ENCODE data around the gene AMOTL1.
"Not testable (repeated sequence)": the region's sequence is repeated elsewhere in the genome, so short reads cannot be mapped to it uniquely, and the experiment has no call there.

AMOTL1 gene

DNA sequence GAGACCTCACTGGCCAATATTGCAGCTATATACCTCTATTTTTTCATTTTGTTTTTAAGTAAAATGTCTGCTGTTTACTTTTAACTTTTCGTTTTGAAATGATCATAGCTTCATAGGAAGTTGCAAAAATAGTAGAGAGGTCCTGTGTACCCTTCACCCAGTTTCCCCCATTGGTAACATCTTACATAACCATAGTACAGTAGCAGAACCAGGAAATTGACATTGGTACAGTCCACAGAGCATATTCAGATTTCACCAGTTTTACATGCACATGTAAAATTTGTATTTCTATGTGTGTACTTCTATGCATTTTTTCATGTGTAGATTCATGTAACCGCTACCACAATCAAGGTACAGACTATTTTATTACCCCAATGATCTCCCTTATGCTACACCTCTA, 3.8 kb downstream of the AMOTL1 start:
- DNase-seq = no peak

DNA sequence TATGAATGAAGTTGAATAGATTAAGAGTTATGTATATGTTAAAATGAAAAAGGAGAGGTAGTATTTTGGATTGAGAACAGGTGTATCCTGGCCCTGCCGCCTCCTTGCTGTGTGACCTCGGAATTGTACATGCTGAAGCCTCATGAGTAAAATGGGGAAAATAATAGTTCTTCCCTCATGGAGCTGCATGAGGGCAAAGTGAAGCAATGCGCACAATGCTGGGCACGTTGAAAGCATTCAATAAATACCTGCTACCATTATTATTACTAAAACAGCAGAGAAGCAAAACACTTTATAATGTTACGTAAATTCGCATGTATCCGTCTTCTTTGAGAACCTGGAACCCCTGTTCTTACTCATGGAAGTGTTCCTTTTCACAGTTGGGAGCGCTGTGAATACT, 5.7 kb downstream of the AMOTL1 start:
- DNase-seq = no peak

DNA sequence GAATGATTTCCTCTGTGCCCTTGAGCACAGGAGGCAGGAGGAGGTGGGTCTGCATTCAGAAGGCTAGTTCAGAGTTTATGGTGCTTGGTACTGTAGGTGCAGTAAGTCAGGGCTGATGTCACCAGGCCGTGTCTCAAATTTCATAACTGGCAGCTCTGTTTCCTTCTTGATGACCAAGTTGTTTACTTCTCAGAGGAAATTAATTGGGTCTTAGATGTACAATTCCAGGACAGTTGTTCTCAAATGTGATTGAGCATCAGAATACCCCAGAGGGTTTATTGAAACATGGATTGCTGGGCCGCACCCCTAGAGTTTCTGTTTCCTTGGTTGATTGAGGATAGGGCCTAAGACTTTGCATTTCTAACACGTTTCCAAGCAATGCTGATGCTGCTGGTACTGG, 6.2 kb downstream of the AMOTL1 start:
- DNase-seq = no peak

DNA sequence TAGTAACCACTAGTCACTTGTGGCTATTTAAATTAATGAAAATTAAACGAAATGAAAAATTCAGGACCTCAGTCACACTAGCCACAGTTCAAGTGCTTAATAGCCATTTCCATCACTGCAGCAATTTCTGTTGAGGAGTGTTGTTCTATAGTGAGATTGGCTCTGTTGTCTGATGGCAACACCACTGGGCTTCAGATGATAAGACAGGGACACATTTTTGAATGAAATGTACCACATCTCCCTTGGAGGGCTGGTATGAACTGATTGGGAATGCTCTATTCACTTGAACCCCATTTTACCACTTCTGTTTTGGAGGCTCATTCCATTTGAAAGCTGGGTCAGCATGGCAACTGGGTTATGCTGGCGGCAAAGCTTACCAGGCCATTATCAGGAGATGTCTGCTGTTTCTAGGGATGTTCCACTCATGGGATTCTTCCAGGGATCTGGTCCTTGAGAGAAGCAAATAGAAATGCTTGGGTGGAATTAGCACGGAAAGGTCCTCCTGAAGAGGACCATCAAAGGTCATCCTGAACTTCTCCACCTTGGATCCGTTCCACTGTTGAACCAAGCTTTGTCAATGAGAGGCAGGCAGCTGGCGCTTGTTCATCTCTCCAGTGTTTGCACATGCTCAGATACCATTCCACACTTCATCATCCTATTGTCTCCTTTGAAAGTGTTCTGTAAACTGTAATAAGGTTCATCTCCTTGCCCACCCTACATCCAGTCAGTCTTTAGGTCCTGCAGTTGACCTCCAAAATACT, 7.6 kb downstream of the AMOTL1 start:
- no peak for DNase-seq

DNA sequence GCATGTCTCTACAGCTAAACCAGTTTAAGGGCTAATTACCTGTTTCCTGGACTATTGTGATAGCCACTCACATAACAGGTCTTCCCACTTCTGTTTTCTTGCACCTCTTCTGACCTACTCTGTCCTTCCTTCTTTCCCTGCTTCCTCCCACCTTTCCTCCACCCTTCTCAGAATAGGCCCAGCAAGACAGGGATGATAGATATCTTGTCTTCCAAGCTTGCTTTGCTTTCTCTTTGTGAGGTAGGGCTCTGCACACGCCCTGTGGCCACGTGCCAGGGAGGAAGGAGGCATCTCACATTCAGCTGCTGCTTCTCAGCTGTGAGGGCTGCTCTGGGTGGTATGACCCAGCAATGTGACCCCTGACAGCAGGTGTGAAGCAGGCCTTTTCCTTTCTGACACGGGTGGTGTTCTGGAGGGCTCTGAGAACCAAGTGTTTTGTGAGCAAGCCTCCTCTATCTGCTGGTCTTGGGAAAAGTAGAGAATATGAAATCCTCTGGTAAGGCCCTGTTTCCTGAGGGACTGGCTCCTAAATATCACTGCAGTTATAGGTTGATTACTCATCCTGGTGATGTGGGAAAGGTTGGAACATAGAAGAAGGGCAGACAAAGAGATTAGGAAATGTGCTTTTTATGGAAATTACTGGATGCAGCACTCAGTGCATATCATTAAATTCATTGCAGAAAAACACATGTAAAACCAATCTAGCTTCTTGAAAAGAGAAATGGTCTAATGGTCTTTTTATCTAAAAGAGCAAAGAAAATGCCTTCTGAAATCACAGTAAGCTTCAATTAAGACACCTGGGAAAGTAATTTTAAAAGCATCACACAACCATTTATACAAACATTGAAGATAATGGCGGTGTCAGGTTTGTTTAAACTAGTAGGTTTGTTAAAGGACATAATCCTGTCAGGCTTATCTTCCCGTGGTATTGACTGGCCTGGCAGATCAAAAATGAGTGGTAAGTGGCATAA, 8.5 kb downstream of the AMOTL1 start:
- no peak for DNase-seq

DNA sequence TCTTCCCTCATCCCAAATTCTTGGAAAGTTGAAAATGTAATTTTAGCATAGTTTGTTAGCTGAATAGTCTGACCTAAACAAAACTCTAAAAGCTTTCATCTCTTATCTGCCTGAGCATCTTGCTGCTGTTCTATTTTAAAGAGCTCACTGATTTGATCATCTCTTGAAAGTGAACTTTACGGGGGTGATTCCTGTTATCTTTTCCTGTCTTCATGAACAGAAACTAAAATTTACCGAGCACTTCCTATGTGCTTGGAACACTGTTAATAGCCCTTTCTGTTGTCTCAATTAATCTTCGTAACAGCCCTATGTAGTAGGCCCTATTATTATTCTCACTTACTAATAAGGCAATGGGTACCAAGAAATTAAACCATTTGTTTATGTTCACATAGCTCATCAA, 12.3 kb downstream of the AMOTL1 start:
- no peak for DNase-seq

DNA sequence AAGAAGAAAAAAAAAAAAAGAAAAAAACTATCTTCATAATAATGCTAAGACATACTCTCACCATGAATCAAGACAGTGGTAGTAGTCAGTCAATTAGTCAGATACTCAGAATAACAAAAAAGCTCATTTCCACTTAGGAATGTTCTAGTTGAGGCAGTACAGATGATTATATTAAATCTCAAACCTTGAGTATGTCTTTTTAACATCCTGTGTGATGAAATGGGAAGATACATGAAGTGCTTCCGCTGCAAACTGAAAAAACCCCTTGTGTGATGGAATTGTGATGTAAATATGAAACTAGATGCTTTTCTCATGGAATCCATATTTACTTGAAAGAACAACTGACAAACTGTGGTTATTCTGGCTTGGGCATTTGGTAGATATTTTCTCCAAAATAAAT, 13.7 kb downstream of the AMOTL1 start:
- no peak for DNase-seq

DNA sequence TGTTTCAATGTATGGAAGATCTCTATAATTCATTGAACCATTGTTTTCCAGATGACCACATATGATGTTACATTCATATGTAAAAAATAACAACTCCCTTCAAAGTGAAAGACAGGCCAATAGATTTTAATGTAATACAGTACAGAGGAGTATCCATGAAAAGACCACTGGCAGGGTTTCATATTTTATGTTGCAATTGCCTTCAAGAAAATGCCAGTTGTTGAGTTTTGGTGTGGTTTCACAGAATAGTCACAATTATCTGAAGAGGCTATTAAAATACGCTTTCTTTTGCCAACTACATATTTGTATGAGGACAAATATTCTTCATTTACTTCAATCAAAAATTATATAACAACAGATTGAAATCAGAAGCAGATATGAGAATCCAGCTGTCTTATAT, 14.3 kb downstream of the AMOTL1 start:
- DNase-seq = no peak

DNA sequence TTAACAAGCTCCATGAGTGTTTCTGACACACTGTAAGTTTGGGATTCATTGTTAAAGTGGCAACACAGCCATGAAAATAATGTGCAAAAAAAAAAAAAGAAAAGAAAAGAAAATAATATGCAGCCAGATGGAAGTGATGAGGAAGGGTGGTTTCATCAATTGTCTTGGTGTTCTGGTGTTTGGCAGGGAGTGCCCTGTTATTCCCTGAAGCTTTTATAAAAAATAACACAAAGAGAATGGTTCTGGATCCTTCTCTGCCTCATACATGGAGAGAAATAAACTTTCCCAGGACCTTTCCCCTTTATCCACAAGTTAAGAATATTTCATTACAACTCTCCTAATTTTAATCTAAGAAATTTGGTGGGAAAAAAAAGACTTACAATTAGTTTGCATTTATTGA, 16.7 kb downstream of the AMOTL1 start:
- no peak for DNase-seq

DNA sequence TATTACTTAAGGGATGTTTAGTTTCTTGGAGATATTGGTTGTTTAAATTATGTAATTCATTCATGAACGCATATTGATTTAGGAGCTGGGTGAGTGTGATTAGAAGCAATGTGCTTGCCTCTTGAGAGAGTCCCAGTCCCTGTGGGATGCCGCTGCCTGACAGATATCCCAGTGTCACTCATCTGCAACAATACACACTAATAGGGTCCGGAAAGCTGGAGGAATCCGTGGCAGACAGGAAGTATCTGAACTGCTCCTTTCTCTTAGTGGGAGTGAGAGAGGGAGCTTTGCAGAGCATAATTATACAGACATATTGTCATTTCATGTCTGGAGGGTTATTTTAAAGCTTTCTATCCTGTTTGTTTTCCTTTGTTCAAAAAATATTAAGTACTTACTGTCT, 17.4 kb downstream of the AMOTL1 start:
- DNase-seq = no peak

DNA sequence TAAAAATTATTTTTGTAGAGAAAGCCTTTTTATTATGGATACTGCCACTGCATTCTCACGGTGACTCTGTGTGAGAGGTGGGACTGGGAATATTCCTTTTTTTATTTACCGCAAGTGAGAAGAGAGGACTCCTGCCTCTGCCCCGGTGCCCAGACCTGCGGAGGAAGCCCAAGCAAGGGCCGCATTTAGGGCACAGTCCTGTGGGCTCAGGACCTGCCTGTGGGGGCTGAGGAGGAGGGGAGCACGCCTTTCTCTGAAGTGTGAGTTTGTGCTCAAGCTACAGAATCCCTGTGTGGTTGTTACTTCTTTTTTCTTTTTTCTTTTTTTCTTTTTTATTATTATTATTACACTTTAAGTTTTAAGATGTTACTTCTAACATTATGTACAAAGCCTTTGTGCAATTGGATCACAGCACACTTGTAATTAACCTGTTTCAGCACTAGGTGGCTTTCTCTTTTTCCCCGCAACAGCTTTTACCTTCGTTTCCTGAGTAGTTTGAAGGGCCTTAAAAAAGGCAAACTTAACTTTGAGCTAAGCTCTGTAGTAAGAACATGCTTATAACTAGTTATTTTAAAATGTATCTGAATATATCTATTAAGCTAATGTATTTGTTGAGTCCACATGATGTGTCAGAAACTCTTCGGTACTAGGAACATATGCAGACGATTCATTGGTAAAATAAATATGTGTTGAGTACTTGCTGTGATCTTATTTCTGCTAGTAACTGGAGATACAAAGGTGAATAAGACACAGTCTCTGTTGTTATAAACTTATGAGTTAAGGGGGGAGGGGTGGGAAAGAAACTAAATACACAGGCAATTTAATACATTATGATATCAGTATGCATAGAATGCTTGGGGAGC, 18.3 kb downstream of the AMOTL1 start:
- DNase-seq = peak; percentile 25

DNA sequence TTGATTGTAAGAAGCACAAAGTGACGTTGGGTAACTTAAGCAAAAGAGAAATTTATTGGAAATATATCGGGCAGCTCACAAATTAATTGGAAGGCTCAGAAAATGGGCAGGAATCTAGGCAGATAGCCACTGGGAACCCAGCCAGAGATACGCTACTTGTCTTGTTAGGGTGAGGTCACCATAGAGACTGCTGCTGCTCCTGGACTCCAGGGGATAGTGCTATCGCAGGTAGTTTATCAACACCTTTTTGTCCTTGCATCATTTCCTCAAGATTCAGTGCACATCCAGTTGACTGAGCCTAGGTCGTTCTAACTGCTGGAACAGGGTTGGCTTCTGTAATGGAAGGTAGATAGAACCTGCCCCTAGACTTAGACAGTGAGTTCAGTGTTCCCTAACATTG, 19.6 kb downstream of the AMOTL1 start:
- DNase-seq = no peak

DNA sequence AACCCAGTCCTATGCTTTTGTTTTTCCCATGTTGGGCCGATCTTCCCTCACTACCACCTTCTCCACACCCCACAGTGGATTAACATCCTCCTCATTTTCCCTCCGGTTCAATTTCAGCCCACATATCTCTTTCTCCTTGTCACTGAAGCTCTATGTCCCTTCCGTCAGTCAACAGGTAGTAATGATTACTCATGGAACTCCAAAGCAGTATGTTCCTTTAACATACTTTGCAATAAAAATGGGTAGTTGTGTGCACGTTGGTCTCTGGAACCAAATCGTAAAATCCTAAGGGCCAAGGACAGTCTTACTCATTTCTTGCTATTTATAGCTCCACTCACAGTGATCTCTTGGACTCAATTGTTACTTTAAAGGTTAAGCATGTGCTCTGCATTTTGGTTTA, 20.2 kb downstream of the AMOTL1 start:
- DNase-seq = no peak

DNA sequence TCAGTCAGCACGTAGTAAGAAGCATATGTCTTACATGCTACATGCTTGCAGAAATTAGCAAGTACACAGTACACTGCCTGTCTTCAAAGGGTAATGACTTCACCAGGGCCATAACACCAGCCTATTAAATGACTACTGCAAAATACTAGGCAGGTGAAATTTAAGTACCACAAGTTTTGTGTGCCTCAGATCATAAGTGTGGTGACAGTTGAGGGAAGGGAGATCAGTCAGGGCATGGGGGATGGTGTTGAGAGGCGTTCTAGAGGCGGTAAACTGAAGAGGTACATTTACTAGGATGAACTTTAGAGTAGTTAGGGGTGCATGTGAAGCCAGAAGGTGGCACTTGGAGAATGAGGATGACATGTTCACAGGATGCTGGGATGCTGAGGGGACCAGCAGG, 22.0 kb downstream of the AMOTL1 start:
- no peak for DNase-seq

DNA sequence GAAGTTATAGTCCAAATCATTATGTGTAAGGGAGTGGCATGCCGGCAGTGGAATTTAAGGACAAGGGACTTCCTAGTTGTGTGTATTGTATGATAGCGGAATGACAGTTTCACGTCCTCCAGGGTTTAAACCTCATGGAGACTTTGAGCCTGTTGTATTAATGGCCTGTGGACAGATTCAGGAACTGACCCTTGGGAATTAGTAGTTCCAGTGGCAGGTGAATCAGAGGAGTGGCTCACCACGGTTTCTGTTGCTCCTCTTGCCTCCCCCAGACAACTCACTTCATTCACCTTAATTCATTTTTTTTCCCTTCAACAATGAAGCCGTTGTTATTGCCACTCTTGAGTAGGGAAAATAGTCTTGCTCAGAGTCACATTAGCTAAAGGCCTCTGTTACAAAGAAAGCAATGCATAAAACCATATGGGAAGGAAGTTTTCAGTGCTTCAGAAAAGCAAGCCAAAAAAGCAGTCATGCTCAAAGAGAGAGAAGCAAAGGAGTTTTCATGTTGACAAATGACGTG, 22.6 kb downstream of the AMOTL1 start:
- DNase-seq = no peak

DNA sequence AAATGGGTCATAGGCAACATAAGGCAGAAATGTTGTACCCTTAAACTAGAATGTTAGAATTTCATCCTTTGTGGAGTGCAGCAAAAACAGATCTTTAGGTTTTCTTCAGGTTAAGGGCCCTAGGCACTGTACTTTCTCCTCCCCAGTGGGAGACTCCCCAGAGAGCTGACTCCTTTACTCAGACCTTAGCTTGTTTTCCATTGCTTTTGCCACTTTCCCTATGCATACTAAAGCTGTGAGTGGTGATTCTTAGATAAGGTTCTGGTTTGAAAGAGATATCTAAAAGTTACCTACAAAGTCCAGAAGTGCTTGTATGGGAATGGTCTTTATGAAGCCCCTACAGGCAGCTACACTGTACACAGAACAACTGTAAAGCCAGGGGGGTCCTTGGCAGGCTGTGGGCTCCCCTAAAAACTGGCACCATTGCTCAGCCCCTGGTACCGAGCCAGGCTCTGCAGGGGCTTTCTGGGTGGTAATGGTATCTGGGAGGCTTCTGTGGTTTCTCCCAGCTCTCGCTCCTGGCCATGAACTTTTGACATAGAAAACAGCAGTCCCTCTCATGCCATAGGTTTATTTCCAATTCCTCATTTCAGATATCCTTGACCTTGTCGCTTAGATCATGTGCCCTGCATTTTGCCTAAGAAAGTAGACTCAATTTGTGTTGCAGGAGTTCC, 23.2 kb downstream of the AMOTL1 start:
- no peak for DNase-seq

DNA sequence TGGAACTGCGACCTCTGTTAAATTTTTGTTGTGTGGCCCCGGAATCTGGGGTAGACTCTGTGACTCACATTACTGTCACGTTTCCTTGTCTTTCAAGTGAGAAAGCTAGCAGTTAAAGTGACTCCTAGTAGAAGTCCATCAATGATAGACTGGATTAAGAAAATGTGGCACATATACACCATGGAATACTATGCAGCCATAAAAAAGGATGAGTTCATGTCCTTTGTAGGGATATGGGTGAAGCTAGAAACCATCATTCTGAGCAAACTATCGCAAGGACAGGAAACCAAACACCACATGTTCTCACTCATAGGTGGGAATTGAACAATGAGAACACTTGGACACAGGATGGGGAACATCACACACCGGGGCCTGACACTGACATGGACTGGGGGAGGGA, 23.8 kb downstream of the AMOTL1 start:
- DNase-seq = not testable (repeated sequence)

DNA sequence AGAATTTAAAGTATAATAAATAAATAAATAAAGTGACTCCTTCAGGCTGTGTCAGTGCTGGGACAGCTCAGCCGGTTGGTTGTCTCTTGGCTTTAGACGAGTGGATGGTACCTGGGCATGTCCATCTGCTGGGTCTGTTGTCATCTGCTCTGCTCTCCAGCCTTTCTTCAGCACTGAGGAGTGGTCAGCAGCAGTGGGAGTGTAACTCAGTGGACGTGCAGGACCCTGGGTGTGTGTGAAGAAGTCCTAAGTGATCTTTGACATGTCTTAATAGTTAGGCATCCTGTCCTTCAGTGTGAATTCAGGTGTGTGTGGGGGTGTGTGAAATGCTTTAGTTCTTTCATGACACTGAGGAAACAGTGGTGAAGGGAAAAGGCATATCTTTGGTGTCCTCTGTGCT, 24.3 kb downstream of the AMOTL1 start:
- no peak for DNase-seq

DNA sequence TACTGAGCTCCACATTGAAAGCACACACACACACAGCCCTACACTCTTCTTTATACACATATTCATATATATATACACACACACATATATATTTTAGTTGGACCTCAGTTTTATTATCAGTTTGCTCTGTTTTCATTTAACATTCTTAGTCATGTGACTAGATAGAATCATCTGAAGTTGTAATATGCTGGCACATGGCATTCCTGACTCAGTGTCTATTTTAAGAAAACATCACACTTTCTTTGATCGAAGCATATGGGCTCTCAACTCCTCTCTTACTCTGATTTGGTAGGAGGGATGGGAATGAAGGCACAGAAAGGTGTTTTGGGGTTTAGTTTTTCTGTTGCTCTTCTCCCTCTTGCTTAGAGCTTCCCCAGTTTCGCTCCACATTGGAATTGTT, 24.8 kb downstream of the AMOTL1 start:
- DNase-seq = no peak

DNA sequence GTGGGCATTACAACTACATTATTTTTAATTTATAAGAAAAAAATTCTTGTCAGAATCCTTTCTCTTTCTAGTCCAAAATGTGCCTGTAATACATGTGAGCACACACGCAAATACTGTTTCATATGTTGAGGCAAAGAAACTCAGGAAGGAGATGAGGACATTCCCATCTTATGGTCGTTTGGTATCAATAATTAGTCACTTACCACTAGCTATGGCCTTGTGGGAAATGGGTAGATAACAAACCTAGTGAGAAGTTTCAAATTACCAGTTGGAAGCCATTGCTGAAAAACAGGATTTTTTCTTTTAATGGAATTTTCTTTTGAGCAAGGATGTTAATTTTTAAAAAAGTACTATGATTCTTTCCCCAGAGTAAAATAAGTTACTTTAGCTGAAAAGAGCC, 25.7 kb downstream of the AMOTL1 start:
- no peak for DNase-seq

DNA sequence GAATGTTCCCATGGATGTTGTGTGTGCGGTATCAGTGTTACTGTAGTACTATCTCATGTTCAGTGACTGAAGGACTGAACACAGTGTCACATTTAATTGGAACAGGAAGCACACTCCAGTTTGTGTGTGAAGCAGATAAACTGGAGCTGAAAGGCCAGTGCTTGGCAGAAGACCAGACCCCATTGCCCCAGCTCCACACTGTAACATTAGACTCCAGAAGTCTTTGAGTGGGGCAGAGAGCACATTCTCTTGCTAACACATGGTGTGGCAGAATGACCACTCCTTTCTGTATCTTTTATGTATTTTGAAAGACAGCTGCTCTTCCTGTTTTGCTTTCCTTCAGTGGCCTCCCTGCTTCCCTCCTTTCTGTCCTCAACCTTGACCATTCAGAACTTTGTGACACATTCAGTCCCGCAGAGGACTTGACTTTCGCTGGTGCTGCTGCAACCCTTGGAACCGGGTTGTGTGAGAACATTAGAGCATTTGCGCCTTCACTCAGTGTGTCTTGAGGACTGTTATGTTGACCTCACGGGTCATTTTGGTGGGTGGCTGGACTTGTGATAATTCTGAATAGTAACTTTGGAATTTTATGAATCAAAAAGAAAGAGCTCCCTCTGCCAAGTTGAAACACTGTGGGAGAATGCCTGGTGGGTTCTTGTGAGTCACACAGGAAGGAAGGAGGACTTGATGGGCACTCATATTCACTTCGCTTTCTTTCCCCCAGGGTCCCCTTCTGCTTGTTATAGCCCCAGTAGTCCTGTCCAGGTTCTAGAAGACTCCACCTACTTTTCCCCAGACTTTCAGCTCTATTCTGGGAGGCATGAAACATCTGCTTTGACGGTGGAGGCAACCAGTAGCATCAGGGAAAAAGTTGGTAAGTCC, 26.4 kb downstream of the AMOTL1 start:
- no peak for DNase-seq

Measured in activated CD4-positive, alpha-beta T cell treated with anti-CD3 and anti-CD28 coated beads, Interleukin-2, amount 50 U/mL, for 16 hours (primary cell).